HCT116 (cell line): ENCODE results near the gene MYO10.
A peak's percentile ranks its signal among the peaks of the same experiment; 100 is the strongest.

Experiments used
- ELF1 ChIP-seq: IDR thresholded peaks from 2 replicates; pipeline ENCODE4 v1.6.1; 2012; ENCODE audit warnings: low read depth, borderline replicate concordance
- EZH2 ChIP-seq: fragments of 200-600 bp; sonication (generic); IDR thresholded peaks from 2 replicates; pipeline ENCODE4 v1.6.1; 2017; ENCODE audit warnings: antibody characterized with exemption, mixed run types
- FOSL1 ChIP-seq: IDR thresholded peaks from 2 replicates; pipeline ENCODE4 v1.6.1; 2012; ENCODE audit warnings: low read depth
- MAX ChIP-seq: IDR thresholded peaks from 2 replicates; pipeline ENCODE4 v1.6.1; 2012
- POLR2A ChIP-seq: IDR thresholded peaks from 2 replicates; pipeline ENCODE4 v1.7.0; 2011; ENCODE audit warnings: borderline replicate concordance; ENCODE audit not compliant: insufficient read depth, insufficient read length; ENCODE audit errors: extremely low read depth
- POLR2AphosphoS5 ChIP-seq: IDR thresholded peaks from 2 replicates; pipeline ENCODE4 v1.6.1; 2011; ENCODE audit warnings: mild to moderate bottlenecking, low read depth, low read length, moderate library complexity
- SP1 ChIP-seq: IDR thresholded peaks from 2 replicates; pipeline ENCODE4 v1.6.1; 2012; ENCODE audit warnings: low read depth
- TCF7L2 ChIP-seq: IDR thresholded peaks from 2 replicates; pipeline ENCODE4 v1.7.0; 2011; ENCODE audit warnings: borderline replicate concordance, inconsistent platforms; ENCODE audit not compliant: insufficient read depth, insufficient read length; ENCODE audit errors: extremely low read depth
- TF ChIP-seq, protein P1 (sequence below): IDR thresholded peaks from 2 replicates; pipeline ENCODE4 v1.6.1; 2011; ENCODE audit warnings: mild to moderate bottlenecking, low read length, moderate library complexity; ENCODE audit not compliant: insufficient replicate concordance; ENCODE audit errors: extremely low read depth
- TF ChIP-seq, protein P2 (sequence below), 3 experiments: fragments of 200-600 bp in 1 of 3; sonication (generic) in 1 of 3; IDR thresholded peaks in 2 of 3; conservative IDR thresholded peaks in 1 of 3; 2 replicates each; pipeline ENCODE4 v1.5.1; 2012 to 2017; ENCODE audit warnings: low read depth in 2 of 3, low read length in 2 of 3, antibody characterized with exemption in 1 of 3, borderline replicate concordance in 1 of 3, control low read depth in 1 of 3, mild to moderate bottlenecking in 1 of 3, mixed read lengths in 1 of 3, mixed run types in 1 of 3, moderate library complexity in 1 of 3; ENCODE audit not compliant: insufficient read depth in 1 of 3

DNA sequence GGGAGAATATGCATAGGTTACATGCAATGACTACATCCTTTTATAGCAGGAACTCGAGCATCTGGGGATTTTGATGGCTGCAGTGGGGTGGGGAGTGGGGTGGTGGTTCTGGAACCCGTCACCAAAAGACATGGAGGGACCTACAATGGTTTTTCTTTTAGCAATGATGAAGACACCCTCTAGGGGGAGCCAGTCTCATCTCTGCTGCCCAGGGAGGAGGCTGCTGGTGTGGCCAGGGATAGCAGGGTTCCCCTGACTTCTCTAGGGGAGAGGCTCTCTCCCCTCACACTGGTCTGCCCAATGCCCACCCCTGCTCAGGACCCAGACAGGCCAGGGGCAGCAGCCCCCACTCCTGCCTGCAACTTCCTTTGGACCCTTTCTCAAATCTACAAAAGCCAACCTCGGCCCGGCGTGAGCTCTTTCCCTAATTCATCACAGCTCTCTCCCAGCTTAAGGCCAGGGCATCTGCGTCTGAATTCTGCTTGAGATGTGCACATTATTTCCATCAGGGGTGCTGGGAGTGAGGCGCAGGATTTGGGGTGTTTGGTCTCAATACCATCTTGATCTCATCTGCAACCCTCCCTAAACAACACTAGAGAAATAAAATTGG lies 245.7 kb downstream of the MYO10 start:
- TF ChIP-seq MAX (no peak), TCF7L2 (no peak), POLR2A (no peak), ELF1 (no peak), POLR2AphosphoS5 (no peak), SP1 (no peak), FOSL1 (no peak), EZH2 (no peak)
- TF ChIP-seq, protein P1, sequence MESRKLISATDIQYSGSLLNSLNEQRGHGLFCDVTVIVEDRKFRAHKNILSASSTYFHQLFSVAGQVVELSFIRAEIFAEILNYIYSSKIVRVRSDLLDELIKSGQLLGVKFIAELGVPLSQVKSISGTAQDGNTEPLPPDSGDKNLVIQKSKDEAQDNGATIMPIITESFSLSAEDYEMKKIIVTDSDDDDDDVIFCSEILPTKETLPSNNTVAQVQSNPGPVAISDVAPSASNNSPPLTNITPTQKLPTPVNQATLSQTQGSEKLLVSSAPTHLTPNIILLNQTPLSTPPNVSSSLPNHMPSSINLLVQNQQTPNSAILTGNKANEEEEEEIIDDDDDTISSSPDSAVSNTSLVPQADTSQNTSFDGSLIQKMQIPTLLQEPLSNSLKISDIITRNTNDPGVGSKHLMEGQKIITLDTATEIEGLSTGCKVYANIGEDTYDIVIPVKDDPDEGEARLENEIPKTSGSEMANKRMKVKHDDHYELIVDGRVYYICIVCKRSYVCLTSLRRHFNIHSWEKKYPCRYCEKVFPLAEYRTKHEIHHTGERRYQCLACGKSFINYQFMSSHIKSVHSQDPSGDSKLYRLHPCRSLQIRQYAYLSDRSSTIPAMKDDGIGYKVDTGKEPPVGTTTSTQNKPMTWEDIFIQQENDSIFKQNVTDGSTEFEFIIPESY: no peak
- TF ChIP-seq, protein P2, sequence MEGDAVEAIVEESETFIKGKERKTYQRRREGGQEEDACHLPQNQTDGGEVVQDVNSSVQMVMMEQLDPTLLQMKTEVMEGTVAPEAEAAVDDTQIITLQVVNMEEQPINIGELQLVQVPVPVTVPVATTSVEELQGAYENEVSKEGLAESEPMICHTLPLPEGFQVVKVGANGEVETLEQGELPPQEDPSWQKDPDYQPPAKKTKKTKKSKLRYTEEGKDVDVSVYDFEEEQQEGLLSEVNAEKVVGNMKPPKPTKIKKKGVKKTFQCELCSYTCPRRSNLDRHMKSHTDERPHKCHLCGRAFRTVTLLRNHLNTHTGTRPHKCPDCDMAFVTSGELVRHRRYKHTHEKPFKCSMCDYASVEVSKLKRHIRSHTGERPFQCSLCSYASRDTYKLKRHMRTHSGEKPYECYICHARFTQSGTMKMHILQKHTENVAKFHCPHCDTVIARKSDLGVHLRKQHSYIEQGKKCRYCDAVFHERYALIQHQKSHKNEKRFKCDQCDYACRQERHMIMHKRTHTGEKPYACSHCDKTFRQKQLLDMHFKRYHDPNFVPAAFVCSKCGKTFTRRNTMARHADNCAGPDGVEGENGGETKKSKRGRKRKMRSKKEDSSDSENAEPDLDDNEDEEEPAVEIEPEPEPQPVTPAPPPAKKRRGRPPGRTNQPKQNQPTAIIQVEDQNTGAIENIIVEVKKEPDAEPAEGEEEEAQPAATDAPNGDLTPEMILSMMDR (IDR thresholded peaks at IDR 0.05 in 2 of 3, conservative IDR thresholded peaks at IDR 0.05 in 1 of 3; ENCODE audit: borderline replicate concordance in 1 of 3, insufficient read depth in 1 of 3, low read depth in 2 of 3, low read length in 2 of 3): peak; percentile 41 to 84 (median 78); a peak in 5 of 6 replicates
